ENCODE results near the gene ZNRF3.

DNA sequence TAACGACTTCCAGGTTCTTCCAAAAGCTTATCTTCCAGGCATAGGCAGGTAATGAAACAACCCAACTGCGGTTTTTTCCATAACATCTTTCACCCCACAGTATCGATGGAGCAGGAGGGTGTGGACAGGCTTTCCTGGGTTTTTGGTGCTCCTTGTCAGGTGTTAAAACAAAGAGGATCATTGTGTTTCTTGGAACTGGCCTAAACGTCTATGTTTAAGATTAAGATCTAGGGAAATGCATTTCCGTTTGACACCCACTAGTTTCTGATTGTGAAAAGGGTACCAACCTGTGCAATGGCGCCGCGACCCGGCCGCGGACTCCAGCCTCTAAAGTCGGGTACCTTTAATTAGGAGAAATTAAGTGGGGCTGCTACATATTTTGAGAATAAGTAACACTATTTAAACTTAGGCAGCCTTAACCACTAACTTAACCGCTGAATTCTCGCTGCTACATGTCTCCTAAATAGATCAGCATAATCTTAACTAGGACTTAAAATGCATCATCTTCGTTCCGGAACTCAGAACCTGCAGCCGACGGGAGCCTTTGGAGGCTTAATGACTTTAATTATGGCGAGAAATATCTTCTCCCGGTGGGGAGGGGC is 146.7 kb downstream of the ZNRF3 start:
- no peak for TF ChIP-seq EZH2 (IDR thresholded peaks at IDR 0.05; ENCODE audit: insufficient read depth, poor library complexity, severe bottlenecking)
- TF ChIP-seq EZH2phosphoT487 (IDR thresholded peaks at IDR 0.05; ENCODE audit: insufficient read depth, low read depth) = no peak
